HCT116 (cell line): ENCODE data around the gene TEKTIP1. TPM values are rescaled to one million over a fixed set of nuclear protein-coding genes. Genes with fewer than 3 reads are reported as not detected.

Experiments used
- ATAC-seq: fragments of 200-7000 bp; cut with Tn5 transposase; 2 replicates; pipeline ENCODE4 v1.9.1; 2020; ENCODE audit warnings: mild to moderate bottlenecking, moderate library complexity
- BruUV-seq: library from RNA; stranded (reverse); fragments of 400-500 nt; replicated peaks from 2 replicates; lab custom pipeline; 2021; lab: Mats Ljungman, UMichigan
- CTCF ChIA-PET: fragments of 300-600 bp; sonication (Branson Sonifier 250); formaldehyde crosslinking; loops from one replicate; lab custom pipeline; 2021; ENCODE audit warnings: antibody characterized with exemption; lab: Charles Lee
- POLR2A ChIA-PET: fragments of 300-600, 350-600 bp; sonication (Branson Sonifier 250); formaldehyde crosslinking; loops from one replicate; lab custom pipeline; 2021; ENCODE audit warnings: antibody characterized with exemption; lab: Charles Lee
- RAD21 ChIA-PET, 2 experiments: fragments of 300-600 bp; sonication (Branson Sonifier 250); formaldehyde crosslinking; loops; one replicate each; lab custom pipeline; 2023; ENCODE audit warnings: low total read pairs in 2 of 2; ENCODE audit not compliant: uncharacterized antibody in 2 of 2, unreplicated experiment in 2 of 2, low non-redundant PET in 1 of 2; lab: Charles Lee
- DNase-seq: peaks from one replicate; pipeline ENCODE4 v3.0.0-alpha.2; 2010; ENCODE audit warnings: low read depth, low spot score
- H2AFZ ChIP-seq: fragments of 200-600 bp; shearing (Covaris generic), sonication (generic); 2 replicates; pipeline ENCODE4 v1.6.1; 2017; ENCODE audit warnings: low read depth, mixed run types, mixed read lengths, antibody characterized with exemption, low read length; ENCODE audit not compliant: poor library complexity, severe bottlenecking
- H3K27ac ChIP-seq: 2 replicates; pipeline ENCODE4 v1.5.1; 2012; ENCODE audit warnings: low read depth, low read length
- H3K27me3 ChIP-seq: fragments of 200-600 bp; sonication (generic); 2 replicates; pipeline ENCODE4 v1.6.1; 2016; ENCODE audit warnings: mixed run types, low read length, mixed read lengths; ENCODE audit not compliant: insufficient read depth
- H3K36me3 ChIP-seq, 2 experiments: fragments of 200-500 bp in 1 of 2; fragments of 200-600 bp in 1 of 2; sonication (Bioruptor generic) in 1 of 2; sonication (generic) in 1 of 2; 2 replicates each; pipeline versions ENCODE4 v1.5.1 to v1.6.1; 2014 to 2016; ENCODE audit warnings: low read length in 2 of 2, inconsistent platforms in 1 of 2, mixed read lengths in 1 of 2, mixed run types in 1 of 2; ENCODE audit not compliant: insufficient read depth in 2 of 2, control insufficient read depth in 1 of 2
- H3K4me1 ChIP-seq, 2 experiments: fragments of 200-600 bp in 1 of 2; sonication (generic) in 1 of 2; 2 replicates each; pipeline versions ENCODE4 v1.5.1 to v1.6.1; 2012 to 2017; ENCODE audit warnings: low read length in 2 of 2, inconsistent platforms in 1 of 2, mild to moderate bottlenecking in 1 of 2, mixed read lengths in 1 of 2, mixed run types in 1 of 2, moderate library complexity in 1 of 2; ENCODE audit not compliant: insufficient read depth in 2 of 2, control insufficient read depth in 1 of 2
- H3K4me2 ChIP-seq: fragments of 200-600 bp; sonication (generic); 2 replicates; pipeline ENCODE4 v1.6.1; 2017; ENCODE audit warnings: mixed run types, low read length, mixed read lengths
- H3K4me3 ChIP-seq, 2 experiments: fragments of 200-600 bp in 1 of 2; sonication (generic) in 1 of 2; replicated peaks in 1 of 2; 2 replicates each; pipeline ENCODE4 v1.5.1; 2011 to 2016; ENCODE audit warnings: low read length in 2 of 2, control low read depth in 1 of 2, low read depth in 1 of 2, mild to moderate bottlenecking in 1 of 2, mixed read lengths in 1 of 2, mixed run types in 1 of 2
- H3K79me2 ChIP-seq: fragments of 200-600 bp; sonication (generic); 2 replicates; pipeline ENCODE4 v1.6.1; 2017; ENCODE audit warnings: mild to moderate bottlenecking, mixed run types, low read length, moderate library complexity, mixed read lengths; ENCODE audit not compliant: insufficient read depth
- H3K9ac ChIP-seq: fragments of 200-600 bp; sonication (generic); 2 replicates; pipeline ENCODE4 v1.6.1; 2016; ENCODE audit warnings: low read length, mixed read lengths
- H3K9me2 ChIP-seq: fragments of 200-600 bp; sonication (generic), shearing (Covaris generic); 2 replicates; pipeline ENCODE4 v1.6.1; 2017; ENCODE audit warnings: mixed run types, mild to moderate bottlenecking, moderate library complexity; ENCODE audit not compliant: insufficient read depth
- H3K9me3 ChIP-seq, 2 experiments: fragments of 200-500 bp in 1 of 2; fragments of 200-600 bp in 1 of 2; sonication (Bioruptor generic) in 1 of 2; sonication (generic) in 1 of 2; 2 replicates each; pipeline ENCODE4 v1.6.1; 2014 to 2017; ENCODE audit warnings: low read length in 2 of 2, mixed read lengths in 2 of 2, inconsistent platforms in 1 of 2, low read depth in 1 of 2, mild to moderate bottlenecking in 1 of 2, mixed run types in 1 of 2, moderate library complexity in 1 of 2; ENCODE audit not compliant: control insufficient read depth in 1 of 2, insufficient read depth in 1 of 2
- H4K20me1 ChIP-seq: fragments of 200-600 bp; sonication (generic), shearing (Covaris generic); 2 replicates; pipeline ENCODE4 v1.6.1; 2017; ENCODE audit warnings: mixed run types, mild to moderate bottlenecking, moderate library complexity; ENCODE audit not compliant: insufficient read depth
- ATF3 ChIP-seq: IDR thresholded peaks from 2 replicates; pipeline ENCODE4 v1.6.1; 2012
- CBX3 ChIP-seq: IDR thresholded peaks from 2 replicates; pipeline ENCODE4 v1.6.1; 2012; ENCODE audit warnings: low read depth
- CEBPB ChIP-seq: IDR thresholded peaks from 2 replicates; pipeline ENCODE4 v1.6.1; 2012; ENCODE audit warnings: low read depth
- CTCF ChIP-seq, 3 experiments: fragments of 200-600 bp in 1 of 3; sonication (generic) in 1 of 3; IDR thresholded peaks in 2 of 3; conservative IDR thresholded peaks in 1 of 3; 2 replicates each; pipeline ENCODE4 v1.5.1; 2012 to 2017; ENCODE audit warnings: low read depth in 2 of 3, low read length in 2 of 3, antibody characterized with exemption in 1 of 3, borderline replicate concordance in 1 of 3, control low read depth in 1 of 3, mild to moderate bottlenecking in 1 of 3, mixed read lengths in 1 of 3, mixed run types in 1 of 3, moderate library complexity in 1 of 3; ENCODE audit not compliant: insufficient read depth in 1 of 3
- ELF1 ChIP-seq: IDR thresholded peaks from 2 replicates; pipeline ENCODE4 v1.6.1; 2012; ENCODE audit warnings: low read depth, borderline replicate concordance
- EZH2 ChIP-seq: fragments of 200-600 bp; sonication (generic); IDR thresholded peaks from 2 replicates; pipeline ENCODE4 v1.6.1; 2017; ENCODE audit warnings: antibody characterized with exemption, mixed run types
- EZH2phosphoT487 ChIP-seq: fragments of 200-600 bp; IDR thresholded peaks from 2 replicates; pipeline ENCODE4 v1.6.1; 2018; ENCODE audit warnings: antibody characterized with exemption, borderline replicate concordance
- FOSL1 ChIP-seq: IDR thresholded peaks from 2 replicates; pipeline ENCODE4 v1.6.1; 2012; ENCODE audit warnings: low read depth
- JUND ChIP-seq: IDR thresholded peaks from 2 replicates; pipeline ENCODE4 v1.6.1; 2012
- MAX ChIP-seq: IDR thresholded peaks from 2 replicates; pipeline ENCODE4 v1.6.1; 2012
- POLR2A ChIP-seq: IDR thresholded peaks from 2 replicates; pipeline ENCODE4 v1.7.0; 2011; ENCODE audit warnings: borderline replicate concordance; ENCODE audit not compliant: insufficient read depth, insufficient read length; ENCODE audit errors: extremely low read depth
- POLR2AphosphoS5 ChIP-seq: IDR thresholded peaks from 2 replicates; pipeline ENCODE4 v1.6.1; 2011; ENCODE audit warnings: mild to moderate bottlenecking, low read depth, low read length, moderate library complexity
- RAD21 ChIP-seq: IDR thresholded peaks from 2 replicates; pipeline ENCODE4 v1.6.1; 2012; ENCODE audit warnings: low read depth, mild to moderate bottlenecking
- SIN3A ChIP-seq: IDR thresholded peaks from 2 replicates; pipeline ENCODE4 v1.6.1; 2012; ENCODE audit warnings: low read depth
- SP1 ChIP-seq: IDR thresholded peaks from 2 replicates; pipeline ENCODE4 v1.6.1; 2012; ENCODE audit warnings: low read depth
- SRF ChIP-seq: IDR thresholded peaks from 2 replicates; pipeline ENCODE4 v1.6.1; 2012; ENCODE audit warnings: low read depth
- TCF7L2 ChIP-seq: IDR thresholded peaks from 2 replicates; pipeline ENCODE4 v1.7.0; 2011; ENCODE audit warnings: borderline replicate concordance, inconsistent platforms; ENCODE audit not compliant: insufficient read depth, insufficient read length; ENCODE audit errors: extremely low read depth
- YY1 ChIP-seq: IDR thresholded peaks from 2 replicates; pipeline ENCODE4 v1.6.1; 2011; ENCODE audit warnings: low read length, low read depth, moderate library complexity, mild to moderate bottlenecking; ENCODE audit not compliant: insufficient replicate concordance; ENCODE audit errors: extremely low read depth
- ZFX ChIP-seq: fragments of 450-650 bp; IDR thresholded peaks from 2 replicates; pipeline ENCODE4 v1.6.1; 2017
- ZNF274 ChIP-seq: fragments of 200-500 bp; sonication (Bioruptor generic); IDR thresholded peaks from 2 replicates; pipeline ENCODE4 v1.6.1; 2014; ENCODE audit warnings: mild to moderate bottlenecking, low read depth, low read length, inconsistent platforms
- intact Hi-C: fragments of 100-400 bp; cut with micrococcal nuclease; formaldehyde crosslinking; loops from 2 replicates; pipeline ENCODE4 v1.10.0; 2022
- total RNA-seq: library from RNA; stranded (reverse); gene quantifications from one replicate; pipeline ENCODE4 v1.2.1, GENCODE V29; 2021; ENCODE audit not compliant: unreplicated experiment

The TEKTIP1 gene
- total RNA-seq, 1 experiment from 2014 or later = 1.2 TPM

- Histone ChIP-seq H3K4me3 (no peak overlapping the region), H2AFZ (no peak overlapping the region), H3K9me3 (no peaks in the 10 kb centered on the region), H4K20me1 (peaks cover 5% of the 10 kb centered on the region; the same call in 1 of the 2 replicates), H3K79me2 (peaks cover 6% of the 10 kb centered on the region; the same call in 1 of the 2 replicates), H3K36me3 (peaks cover 11 to 17% of the 10 kb centered on the region in 2 experiments), H3K4me1 (peaks cover 3 to 24% of the 10 kb centered on the region in 2 experiments; a peak in 3 of 4 replicates), H3K27me3 (no peaks in the 10 kb centered on the region), H3K4me2 (no peak overlapping the region), H3K9me2 (no peaks in the 10 kb centered on the region), H3K9ac (no peak overlapping the region), H3K27ac (no peak overlapping the region; the same call in 1 of the 2 replicates)
- ChIA-PET CTCF (no interaction called here), RAD21 (no interaction called here), POLR2A (interaction anchor here (0.9 kb wide), 1 partner anchor 1096 kb away, joined by 3 read pairs; no protein-coding TSS in a partner anchor)
- no peak for TF ChIP-seq RAD21
- TF ChIP-seq POLR2A = no peak
- no peak; the same call in 1 of the 2 replicates for TF ChIP-seq POLR2AphosphoS5
- no peak for TF ChIP-seq FOSL1
- TF ChIP-seq SIN3A = no peak
- TF ChIP-seq TCF7L2 = no peak
- TF ChIP-seq EZH2phosphoT487 = no peak
- no peak for TF ChIP-seq SRF
- no peak for TF ChIP-seq ZFX
- no peak for TF ChIP-seq ELF1
- no peak for TF ChIP-seq ATF3
- TF ChIP-seq EZH2 = no peak
- TF ChIP-seq MAX = no peak
- TF ChIP-seq CBX3 = no peak
- TF ChIP-seq CEBPB = no peak
- TF ChIP-seq CTCF (IDR thresholded peaks at IDR 0.05 in 2 of 3, conservative IDR thresholded peaks at IDR 0.05 in 1 of 3; ENCODE audit: borderline replicate concordance in 1 of 3, insufficient read depth in 1 of 3, low read depth in 2 of 3, low read length in 2 of 3) = no peak
- TF ChIP-seq SP1 = no peak
- TF ChIP-seq JUND = no peak
- TF ChIP-seq ZNF274 = no peak
- TF ChIP-seq YY1 = no peak
- ATAC-seq (no peak), DNase-seq (no peak)
- intact Hi-C loops = no loop called here
- no TSS peak for BruUV-seq
Observed at GRCh38 chr19:3543150-3544057, 4.4 kb downstream of the TEKTIP1 start.
